Type B pancreatic cell (in vitro differentiated cells): ENCODE measurements around the gene GTSE1. TPM values are rescaled to one million over a fixed set of nuclear protein-coding genes. Genes with fewer than 3 reads are reported as not detected.

Experiments
- DNase-seq: peaks from one replicate; pipeline ENCODE4 v3.0.0; 2021; ENCODE audit warnings: mixed read lengths; ENCODE audit not compliant: unreplicated experiment; ENCODE audit errors: extremely low spot score
- H3K27ac Mint-ChIP-seq: 2 replicates; pipeline ENCODE4 v1.8.0; 2021; ENCODE audit warnings: mild to moderate bottlenecking, mixed read lengths
- H3K27me3 Mint-ChIP-seq: 2 replicates; pipeline ENCODE4 v1.8.0; 2021; ENCODE audit warnings: mixed read lengths
- H3K36me3 Mint-ChIP-seq: 2 replicates; pipeline ENCODE4 v1.8.0; 2021; ENCODE audit warnings: mixed read lengths
- H3K4me1 Mint-ChIP-seq: one replicate; pipeline ENCODE4 v1.8.0; 2021; ENCODE audit warnings: mixed read lengths; ENCODE audit not compliant: unreplicated experiment
- H3K4me3 Mint-ChIP-seq: 2 replicates; pipeline ENCODE4 v1.8.0; 2021; ENCODE audit warnings: mild to moderate bottlenecking, mixed read lengths
- H3K9me3 Mint-ChIP-seq: 2 replicates; pipeline ENCODE4 v1.8.0; 2021; ENCODE audit warnings: mixed read lengths
- total RNA-seq: library from RNA; stranded (reverse); gene quantifications from 2 replicates; pipeline ENCODE4 v1.2.1, GENCODE V29; 2021; ENCODE audit warnings: low replicate concordance
- TF ChIP-seq, protein P1 (sequence below): fragments of 200-600 bp; sonication (generic); conservative IDR thresholded peaks from 2 replicates; pipeline ENCODE4 v1.5.0; 2021; ENCODE audit warnings: antibody characterized with exemption, mild to moderate bottlenecking

Gene GTSE1
- total RNA-seq, 1 donor from 2014 or later: 39.6 TPM

DNA sequence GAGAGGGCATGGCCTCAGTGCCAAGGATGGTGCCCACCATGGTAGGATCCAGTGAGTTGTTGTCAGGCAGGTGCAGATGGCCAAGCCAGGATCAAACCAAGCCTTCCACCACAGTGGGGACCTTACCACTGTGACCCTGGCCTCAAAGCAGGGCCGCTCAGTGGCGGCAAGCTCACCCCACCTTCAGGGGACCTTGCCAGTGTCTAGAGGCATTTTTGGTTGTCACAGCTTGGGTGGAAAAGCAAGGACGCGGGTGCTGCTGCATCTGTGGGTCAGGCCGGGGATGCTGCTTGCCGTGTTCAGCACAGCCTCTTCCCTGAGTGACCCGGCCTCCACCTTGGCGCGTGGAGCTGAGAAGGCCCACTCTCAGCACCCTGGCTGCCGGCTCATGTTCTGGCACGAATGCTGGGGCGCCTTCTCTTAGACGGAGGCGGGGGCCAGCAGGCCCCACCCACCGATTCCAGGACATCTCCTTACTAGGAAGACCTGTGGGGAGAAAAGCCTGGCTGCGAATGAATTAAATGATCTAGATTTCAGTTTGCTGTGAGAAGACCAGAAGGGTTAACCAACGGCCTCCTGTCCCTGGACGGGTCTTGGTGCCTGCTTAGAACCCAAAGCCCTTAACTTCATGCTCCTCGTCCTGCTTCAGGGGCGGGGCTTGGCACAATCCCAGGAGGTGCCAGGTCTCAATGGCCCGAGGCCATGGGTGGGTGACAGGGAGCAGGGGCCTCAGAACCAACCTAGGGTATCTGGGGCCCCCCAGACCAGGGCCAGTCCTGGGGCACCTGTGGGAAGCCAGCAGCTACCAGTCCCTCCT is 57.7 kb downstream of the GTSE1 start:
- no peaks in the 10 kb centered on the region for H3K9me3 Mint-ChIP-seq
- H3K27me3 Mint-ChIP-seq: no peaks in the 10 kb centered on the region
- H3K4me3 Mint-ChIP-seq: no peak overlapping the region
- peaks cover 5% of the 10 kb centered on the region for H3K4me1 Mint-ChIP-seq
- TF ChIP-seq, protein P1, sequence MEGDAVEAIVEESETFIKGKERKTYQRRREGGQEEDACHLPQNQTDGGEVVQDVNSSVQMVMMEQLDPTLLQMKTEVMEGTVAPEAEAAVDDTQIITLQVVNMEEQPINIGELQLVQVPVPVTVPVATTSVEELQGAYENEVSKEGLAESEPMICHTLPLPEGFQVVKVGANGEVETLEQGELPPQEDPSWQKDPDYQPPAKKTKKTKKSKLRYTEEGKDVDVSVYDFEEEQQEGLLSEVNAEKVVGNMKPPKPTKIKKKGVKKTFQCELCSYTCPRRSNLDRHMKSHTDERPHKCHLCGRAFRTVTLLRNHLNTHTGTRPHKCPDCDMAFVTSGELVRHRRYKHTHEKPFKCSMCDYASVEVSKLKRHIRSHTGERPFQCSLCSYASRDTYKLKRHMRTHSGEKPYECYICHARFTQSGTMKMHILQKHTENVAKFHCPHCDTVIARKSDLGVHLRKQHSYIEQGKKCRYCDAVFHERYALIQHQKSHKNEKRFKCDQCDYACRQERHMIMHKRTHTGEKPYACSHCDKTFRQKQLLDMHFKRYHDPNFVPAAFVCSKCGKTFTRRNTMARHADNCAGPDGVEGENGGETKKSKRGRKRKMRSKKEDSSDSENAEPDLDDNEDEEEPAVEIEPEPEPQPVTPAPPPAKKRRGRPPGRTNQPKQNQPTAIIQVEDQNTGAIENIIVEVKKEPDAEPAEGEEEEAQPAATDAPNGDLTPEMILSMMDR: no peak
- no peak for DNase-seq
- peaks cover 4% of the 10 kb centered on the region for H3K36me3 Mint-ChIP-seq
- H3K27ac Mint-ChIP-seq: no peak overlapping the region

DNA sequence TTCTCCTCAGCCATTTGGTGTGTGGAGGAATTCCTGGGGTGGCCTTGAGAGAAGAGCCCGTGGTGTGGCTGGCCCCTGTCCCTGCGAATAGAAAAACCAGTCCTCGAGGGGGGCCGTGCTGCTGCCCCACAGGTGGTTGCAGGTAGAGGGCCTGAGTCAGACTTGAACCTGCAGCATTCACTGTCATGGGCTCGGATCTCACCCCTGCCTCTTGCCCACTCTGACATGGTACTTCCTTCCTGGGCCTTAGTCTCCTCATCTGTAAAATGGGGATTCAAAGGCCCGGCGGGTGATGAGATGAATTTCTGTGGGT is 58.3 kb downstream of the GTSE1 start:
- Mint-ChIP-seq H3K9me3 (no peaks in the 10 kb centered on the region), H3K27me3 (no peaks in the 10 kb centered on the region)

DNA sequence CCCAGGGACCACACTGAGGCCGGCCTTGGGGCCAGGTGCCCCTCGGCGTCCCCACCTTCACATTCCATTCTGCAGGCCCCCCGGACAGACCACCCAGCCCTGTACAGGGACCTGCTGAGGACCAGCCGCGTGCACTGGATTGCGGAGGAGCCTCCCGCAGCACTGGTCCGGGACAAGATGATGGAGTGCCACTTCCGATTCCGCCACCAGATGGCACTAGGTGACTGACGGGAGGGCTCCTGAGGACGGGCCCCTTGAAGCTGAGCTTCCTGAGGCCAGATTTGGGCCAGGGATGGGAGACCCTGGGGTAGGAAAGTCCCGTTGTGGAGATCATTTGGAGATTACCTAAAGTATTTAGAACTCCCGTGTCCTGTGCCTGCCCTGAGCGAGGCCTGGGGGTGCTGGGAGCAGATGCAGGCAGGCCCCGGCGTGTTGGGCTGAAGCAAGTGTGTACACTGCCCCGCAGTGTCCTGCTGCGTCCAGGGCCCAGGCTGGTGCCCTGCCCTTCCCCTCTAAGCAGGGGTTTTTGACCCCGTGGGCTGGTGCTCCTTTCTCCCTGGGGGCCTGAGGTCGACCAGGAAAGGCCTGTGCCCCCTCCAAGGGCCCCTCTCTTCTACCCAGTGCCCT is 58.8 kb downstream of the GTSE1 start:
- H3K27me3 Mint-ChIP-seq: no peaks in the 10 kb centered on the region
- H3K4me3 Mint-ChIP-seq: peak overlapping the region; percentile 41
- H3K36me3 Mint-ChIP-seq: peaks cover 5% of the 10 kb centered on the region
- DNase-seq: peak; percentile 88
- TF ChIP-seq, protein P1: peak; percentile 92
- H3K9me3 Mint-ChIP-seq: no peaks in the 10 kb centered on the region
- H3K4me1 Mint-ChIP-seq: peaks cover 5% of the 10 kb centered on the region
- peak overlapping the region; percentile 71 for H3K27ac Mint-ChIP-seq

More for the DNA sequence above, 58.3 kb downstream of the GTSE1 start:
- no peak for DNase-seq
- peaks cover 4% of the 10 kb centered on the region for H3K36me3 Mint-ChIP-seq
- no peak overlapping the region for H3K27ac Mint-ChIP-seq
- H3K4me3 Mint-ChIP-seq: no peak overlapping the region
- TF ChIP-seq, protein P1: no peak
- peaks cover 5% of the 10 kb centered on the region for H3K4me1 Mint-ChIP-seq

DNA sequence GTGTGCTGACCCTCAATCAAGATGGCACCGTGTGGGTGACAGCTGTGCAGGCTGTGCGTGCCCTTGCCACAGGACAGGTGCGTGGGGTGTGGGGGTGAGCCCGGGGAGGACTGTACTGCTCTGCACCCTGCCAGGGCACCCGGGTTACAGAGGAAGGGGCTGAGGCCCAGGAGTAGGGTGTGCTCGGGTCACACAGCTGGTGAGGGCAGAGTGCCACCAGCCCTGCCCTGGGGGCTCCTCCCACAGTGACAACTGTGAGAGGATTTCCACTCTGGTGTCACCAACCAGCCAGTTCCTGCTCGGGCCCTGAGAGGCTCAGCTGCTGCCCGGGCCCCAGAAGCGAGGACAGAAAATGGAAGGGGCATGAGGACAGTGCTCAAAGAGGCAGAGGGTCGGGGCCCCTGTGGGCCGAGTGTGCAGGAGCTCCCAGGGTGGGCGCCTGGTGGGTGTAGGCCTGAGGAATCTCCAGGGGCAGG is 59.4 kb downstream of the GTSE1 start:
- H3K9me3 Mint-ChIP-seq: no peaks in the 10 kb centered on the region
- DNase-seq: no peak
- no peak overlapping the region for H3K4me3 Mint-ChIP-seq
- H3K4me1 Mint-ChIP-seq: peaks cover 5% of the 10 kb centered on the region
- TF ChIP-seq, protein P1: no peak
- H3K27me3 Mint-ChIP-seq: no peaks in the 10 kb centered on the region
- H3K36me3 Mint-ChIP-seq: peaks cover 8% of the 10 kb centered on the region
- no peak overlapping the region for H3K27ac Mint-ChIP-seq

DNA sequence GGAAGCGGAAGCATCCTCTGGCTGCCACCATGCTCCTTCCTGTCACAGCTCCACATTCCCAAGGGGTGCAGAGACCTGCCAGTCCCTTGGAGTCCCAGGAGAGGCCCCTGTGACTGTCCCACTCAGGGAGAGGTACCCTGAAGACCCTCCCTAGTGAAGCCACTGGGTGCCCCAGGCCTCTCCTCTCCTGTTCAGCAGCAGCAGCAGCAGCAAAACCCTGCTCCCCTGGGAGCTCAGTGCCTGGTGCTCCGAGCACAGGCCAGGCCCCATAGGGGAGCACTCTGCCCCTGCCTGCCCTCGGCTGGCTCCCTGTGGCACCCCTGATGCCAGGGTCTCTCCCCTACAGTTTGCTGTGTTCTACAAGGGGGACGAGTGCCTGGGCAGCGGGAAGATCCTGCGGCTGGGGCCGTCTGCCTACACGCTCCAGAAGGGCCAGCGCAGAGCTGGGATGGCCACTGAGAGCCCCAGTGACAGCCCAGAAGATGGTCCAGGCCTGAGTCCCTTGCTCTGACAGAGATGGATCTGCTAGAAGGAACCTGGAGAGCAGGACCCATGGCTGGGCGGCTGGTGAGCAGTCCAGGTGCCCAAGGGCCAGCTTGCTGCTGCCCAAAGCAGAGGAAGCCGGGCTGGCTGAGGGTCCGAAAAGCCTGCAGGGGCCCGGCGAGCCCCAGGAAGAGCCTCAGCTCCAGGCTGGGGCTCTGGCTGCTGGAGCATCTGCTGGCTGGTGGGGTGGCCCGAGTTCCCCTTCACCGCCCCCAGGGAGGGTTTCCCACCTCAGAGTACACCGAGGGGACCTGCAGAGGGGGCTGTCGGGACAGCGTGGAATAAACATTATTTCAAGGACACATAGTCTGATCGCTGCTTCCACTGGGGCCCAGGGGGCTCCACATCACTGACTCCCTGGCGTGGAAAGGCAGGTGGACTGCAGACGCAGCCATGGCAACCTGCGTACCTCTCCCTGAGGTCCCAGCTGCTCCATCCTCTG is 60.1 kb downstream of the GTSE1 start:
- no peaks in the 10 kb centered on the region for H3K9me3 Mint-ChIP-seq
- peaks cover 8% of the 10 kb centered on the region for H3K36me3 Mint-ChIP-seq
- TF ChIP-seq, protein P1: no peak
- H3K27me3 Mint-ChIP-seq: no peaks in the 10 kb centered on the region
- DNase-seq: no peak
- no peak overlapping the region for H3K27ac Mint-ChIP-seq
- no peak overlapping the region for H3K4me3 Mint-ChIP-seq
- peaks cover 5% of the 10 kb centered on the region for H3K4me1 Mint-ChIP-seq
